Lung (tissue), 12 donors: ENCODE data around the gene HOATZ. TPM values are rescaled to one million over a fixed set of nuclear protein-coding genes. Genes with fewer than 3 reads are reported as not detected.

Source experiments
- ATAC-seq: fragments of 200-7000 bp; cut with Tn5 transposase; one replicate; pipeline ENCODE4 v1.9.1; 2020; ENCODE audit warnings: moderate number of reproducible peaks; ENCODE audit not compliant: insufficient read depth, low FRiP score
- DNase-seq, 3 donors: peaks; one replicate each; pipeline ENCODE4 v3.0.0-alpha.2; 2013 to 2017
- H3K27ac ChIP-seq, 2 donors: one replicate each; pipeline ENCODE4 v1.5.1; 2013; ENCODE audit warnings: mild to moderate bottlenecking in 2 of 2, moderate library complexity in 2 of 2, control low read depth in 1 of 2, inconsistent platforms in 1 of 2, low read depth in 1 of 2, low read length in 1 of 2
- H3K27me3 ChIP-seq, 3 donors: one replicate each; pipeline ENCODE4 v1.5.1; 2013; ENCODE audit warnings: low read length in 2 of 3; ENCODE audit not compliant: control insufficient read depth in 3 of 3, insufficient read depth in 3 of 3
- H3K36me3 ChIP-seq, 4 donors: one replicate each; pipeline ENCODE4 v1.5.1; 2013; ENCODE audit warnings: low read length in 4 of 4, mild to moderate bottlenecking in 1 of 4, moderate library complexity in 1 of 4; ENCODE audit not compliant: control insufficient read depth in 4 of 4, insufficient read depth in 4 of 4
- H3K4me1 ChIP-seq, 5 donors: one replicate each; pipeline ENCODE4 v1.5.1; 2013; ENCODE audit warnings: low read length in 5 of 5, mild to moderate bottlenecking in 2 of 5, moderate library complexity in 1 of 5; ENCODE audit not compliant: control insufficient read depth in 5 of 5, insufficient read depth in 5 of 5
- H3K4me3 ChIP-seq: one replicate; pipeline ENCODE4 v1.5.1; 2013; ENCODE audit warnings: mild to moderate bottlenecking, control low read depth, moderate library complexity
- H3K9ac ChIP-seq, 2 donors: one replicate each; pipeline ENCODE4 v1.5.1; 2013; ENCODE audit warnings: low read length in 2 of 2, control low read depth in 1 of 2; ENCODE audit not compliant: insufficient read depth in 1 of 2
- H3K9me3 ChIP-seq, 4 donors: one replicate each; pipeline ENCODE4 v1.5.1; 2013; ENCODE audit warnings: low read length in 3 of 4, mild to moderate bottlenecking in 1 of 4, moderate library complexity in 1 of 4; ENCODE audit not compliant: control insufficient read depth in 4 of 4, insufficient read depth in 3 of 4
- WGBS, 2 donors: extraction: QIAGEN DNeasy Blood & Tissue Kit; methylation state at CpG; one replicate each; pipeline ENCODE4 v1.1.7; 2013; 5-methylcytosine and 5-hydroxymethylcytosine counted together
- polyA plus RNA-seq, 2 donors: library from polyadenylated mRNA; stranded (reverse); fragments of 200-250 nt; gene quantifications; one replicate each; pipeline ENCODE4 v1.2.1, GENCODE V29; 2013
- total RNA-seq, 2 donors: library from RNA; depleted of rRNA in 1 of 2; stranded (reverse); fragments of >200 nt in 1 of 2; gene quantifications; one replicate each; pipeline ENCODE4 v1.2.1, GENCODE V29; 2014 to 2021
- TF ChIP-seq, protein P1 (sequence below): IDR thresholded peaks from 2 replicates; pipeline ENCODE4 v1.5.1; 2012; ENCODE audit warnings: mild to moderate bottlenecking; ENCODE audit errors: control extremely low read depth, extremely low read depth
- donor health status: control.
- donor health status: control.
- donor health status: Bipolar disorder and iron deficiency.
- donor health status: healthy.
- donor health status: DM: yes; HTN: yes; CAD: no.

HOATZ gene
- total and polyA plus RNA-seq, 4 donors: 23.6 to 42.9 (median 29.0) TPM

DNA sequence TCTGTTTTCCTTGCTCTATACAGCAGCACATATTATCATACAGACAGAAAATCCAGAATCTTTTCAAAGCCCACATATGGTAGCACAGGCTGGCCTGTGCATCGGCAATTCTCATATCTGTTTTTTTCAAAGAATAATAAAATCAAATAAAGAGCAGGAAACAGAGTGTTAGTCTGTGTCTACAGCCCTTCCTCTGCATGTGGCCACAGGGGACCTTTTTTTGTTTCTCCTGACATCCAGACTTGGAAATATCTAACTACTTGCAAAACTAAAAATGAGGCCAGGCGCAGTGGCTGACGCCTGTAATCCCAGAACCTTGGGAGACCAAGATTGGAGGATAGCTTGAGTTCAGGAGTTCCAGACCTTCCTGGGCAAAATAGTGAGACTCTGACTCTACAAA lies 46.2 kb downstream of the HOATZ start:
- Histone ChIP-seq H3K4me1 (peaks cover 0 to 2% (median 0%) of the 10 kb centered on the region in 5 donors), H3K27ac (no peak overlapping the region), H3K9ac (no peak overlapping the region), H3K9me3 (peaks cover 0 to 3% (median 0%) of the 10 kb centered on the region in 4 donors), H3K36me3 (peaks cover 0 to 15% (median 0%) of the 10 kb centered on the region in 4 donors), H3K4me3 (no peak overlapping the region), H3K27me3 (no peaks in the 10 kb centered on the region)
- 86 to 95% methylated on average over 3 of the region's 3 CpGs for WGBS, 2 donors
- TF ChIP-seq, protein P1, sequence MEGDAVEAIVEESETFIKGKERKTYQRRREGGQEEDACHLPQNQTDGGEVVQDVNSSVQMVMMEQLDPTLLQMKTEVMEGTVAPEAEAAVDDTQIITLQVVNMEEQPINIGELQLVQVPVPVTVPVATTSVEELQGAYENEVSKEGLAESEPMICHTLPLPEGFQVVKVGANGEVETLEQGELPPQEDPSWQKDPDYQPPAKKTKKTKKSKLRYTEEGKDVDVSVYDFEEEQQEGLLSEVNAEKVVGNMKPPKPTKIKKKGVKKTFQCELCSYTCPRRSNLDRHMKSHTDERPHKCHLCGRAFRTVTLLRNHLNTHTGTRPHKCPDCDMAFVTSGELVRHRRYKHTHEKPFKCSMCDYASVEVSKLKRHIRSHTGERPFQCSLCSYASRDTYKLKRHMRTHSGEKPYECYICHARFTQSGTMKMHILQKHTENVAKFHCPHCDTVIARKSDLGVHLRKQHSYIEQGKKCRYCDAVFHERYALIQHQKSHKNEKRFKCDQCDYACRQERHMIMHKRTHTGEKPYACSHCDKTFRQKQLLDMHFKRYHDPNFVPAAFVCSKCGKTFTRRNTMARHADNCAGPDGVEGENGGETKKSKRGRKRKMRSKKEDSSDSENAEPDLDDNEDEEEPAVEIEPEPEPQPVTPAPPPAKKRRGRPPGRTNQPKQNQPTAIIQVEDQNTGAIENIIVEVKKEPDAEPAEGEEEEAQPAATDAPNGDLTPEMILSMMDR: no peak
- DNase-seq (no peak), ATAC-seq (no peak)

- no peak for DNase-seq
- Histone ChIP-seq H3K4me3 (no peak overlapping the region), H3K9ac (no peak overlapping the region), H3K27ac (no peak overlapping the region), H3K27me3 (no peaks in the 10 kb centered on the region), H3K9me3 (no peaks in the 10 kb centered on the region), H3K4me1 (peaks cover 0 to 2% (median 0%) of the 10 kb centered on the region in 5 donors), H3K36me3 (peaks cover 0 to 10% (median 0%) of the 10 kb centered on the region in 4 donors)
- 85 to 94% methylated on average over 3 of the region's 3 CpGs for WGBS, 2 donors
- TF ChIP-seq, protein P1: no peak
- no peak for ATAC-seq
These were observed 46.7 kb downstream of the HOATZ start for GRCh38 chr11:111561306-111561705.

- H3K36me3 ChIP-seq: peaks cover 0 to 9% (median 0%) of the 10 kb centered on the region in 4 donors
- H3K27me3 ChIP-seq: no peaks in the 10 kb centered on the region
- TF ChIP-seq, protein P1: no peak
- peaks cover 0 to 2% (median 0%) of the 10 kb centered on the region in 5 donors for H3K4me1 ChIP-seq
- H3K9ac ChIP-seq: no peak overlapping the region
- WGBS, 2 donors: 59 to 76% methylated on average over 3 of the region's 3 CpGs
- H3K4me3 ChIP-seq: no peak overlapping the region
- no peaks in the 10 kb centered on the region for H3K9me3 ChIP-seq
- ATAC-seq: no peak
- no peak overlapping the region for H3K27ac ChIP-seq
- no peak for DNase-seq
These were observed 47.3 kb downstream of the HOATZ start for GRCh38 chr11:111561791-111562325.
